ENCODE data around the gene ACTR2.

Gene ACTR2

DNA sequence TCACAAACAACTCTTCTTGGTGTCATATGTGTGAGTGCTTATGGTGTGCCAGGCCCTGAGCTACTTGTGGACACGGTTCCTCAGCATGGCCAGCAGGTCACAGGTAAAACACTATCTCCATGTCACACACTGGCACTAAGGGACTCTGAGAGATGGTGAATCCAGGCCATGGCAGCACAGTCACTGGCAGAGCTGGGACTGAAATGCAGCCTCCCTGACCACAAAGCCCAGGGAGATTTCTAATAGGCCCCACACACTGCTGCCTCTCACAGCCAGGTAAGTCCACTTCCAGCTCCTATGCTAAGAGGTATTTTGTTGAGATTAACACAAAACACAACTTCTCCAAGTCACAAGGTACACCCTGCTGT is 92.0 kb downstream of the ACTR2 start:
- Histone ChIP-seq H3K18ac (ENCODE audit: low read length) (peak overlapping the region; percentile 42), H3K4me2 (ENCODE audit: low read length) (no peak overlapping the region), H2AFZ (ENCODE audit: insufficient read depth, low read length, poor library complexity) (no peak overlapping the region), H3K4ac (ENCODE audit: low read depth, low read length) (no peak overlapping the region), H3K79me2 (ENCODE audit: control insufficient read depth, insufficient read depth, low read length, poor library complexity) (no peaks in the 10 kb centered on the region), H2BK5ac (ENCODE audit: low read depth, low read length, poor library complexity) (peak overlapping the region; percentile 34), H4K91ac (ENCODE audit: low read depth, low read length) (peak overlapping the region; percentile 59), H3K27ac (ENCODE audit: low read depth, low read length) (peak overlapping the region; percentile 54), H3K4me3 (ENCODE audit: low read depth, low read length) (no peak overlapping the region), H3K27me3 (ENCODE audit: insufficient read depth, low read length) (no peaks in the 10 kb centered on the region), H3K79me1 (ENCODE audit: low read length) (peaks cover 13% of the 10 kb centered on the region), H3K9ac (ENCODE audit: low read length) (no peak overlapping the region), H3K23ac (ENCODE audit: low read length) (no peak overlapping the region), H4K8ac (ENCODE audit: low read depth, low read length) (peak overlapping the region; percentile 13), H4K12ac (ENCODE audit: low read depth, low read length) (no peak overlapping the region), H3K14ac (ENCODE audit: low read length) (peak overlapping the region; percentile 2), H3K9me3 (ENCODE audit: insufficient read depth, low read depth, low read length) (no peaks in the 10 kb centered on the region), H2AK5ac (ENCODE audit: low read length) (no peak overlapping the region), H3K4me1 (ENCODE audit: control insufficient read depth in 1 of 2, insufficient read depth in 2 of 2, low read length in 2 of 2) (peaks cover 19 to 24% of the 10 kb centered on the region in 2 experiments), H2BK12ac (ENCODE audit: low read length) (peak overlapping the region; percentile 42), H2BK120ac (ENCODE audit: insufficient read depth, low read length, poor library complexity) (peak overlapping the region; percentile 5), H3K36me3 (ENCODE audit: control insufficient read depth in 1 of 2, insufficient read depth in 2 of 2, low read length in 2 of 2) (peaks cover 0 to 1% of the 10 kb centered on the region in 2 experiments)
- no peak for DNase-seq
- WGBS (ENCODE audit: extremely low coverage, insufficient coverage, insufficient read length): no CpG with 5 or more reads among the region's 1 CpG

DNA sequence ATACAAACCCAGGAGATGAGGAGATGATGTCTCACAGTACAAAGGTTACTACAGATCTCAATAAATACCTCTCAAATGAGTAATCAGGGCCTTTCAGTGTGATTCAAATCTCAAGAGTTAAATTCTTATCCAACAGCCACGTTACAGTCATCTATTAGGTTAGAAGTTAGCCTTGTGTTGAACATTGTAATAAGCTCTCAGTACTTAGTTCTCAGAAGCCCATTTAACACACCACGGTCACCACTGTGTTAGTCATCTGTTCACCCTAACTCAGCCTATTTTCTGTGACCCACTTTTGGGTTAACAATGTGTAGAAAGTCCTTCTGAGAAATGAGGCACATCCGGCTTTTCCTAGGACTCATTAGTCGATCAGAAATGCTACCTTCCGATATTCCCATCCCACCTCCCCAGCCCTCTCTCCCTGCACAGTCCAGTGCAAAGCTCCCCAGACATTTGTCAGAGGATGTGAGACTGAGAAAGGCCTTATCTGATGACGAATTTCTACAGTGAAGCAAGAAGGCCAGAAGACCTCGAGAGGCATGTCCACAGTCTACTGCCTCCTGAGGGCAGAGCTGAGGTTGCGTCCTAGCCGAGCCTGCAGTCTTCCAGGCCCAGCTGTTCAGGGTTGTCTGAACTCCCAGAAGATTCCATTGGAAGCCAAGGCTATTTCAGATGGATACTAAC is 92.6 kb downstream of the ACTR2 start:
- no peak overlapping the region for H3K4me3 ChIP-seq (ENCODE audit: low read depth, low read length)
- peak; percentile 60 to 69 for DNase-seq
- peaks cover 0 to under 1% of the 10 kb centered on the region in 2 experiments for H3K36me3 ChIP-seq (ENCODE audit: control insufficient read depth in 1 of 2, insufficient read depth in 2 of 2, low read length in 2 of 2)
- H2BK12ac ChIP-seq (ENCODE audit: low read length): peak overlapping the region; percentile 20
- no peak overlapping the region for H4K8ac ChIP-seq (ENCODE audit: low read depth, low read length)
- no peak overlapping the region for H4K12ac ChIP-seq (ENCODE audit: low read depth, low read length)
- H2AFZ ChIP-seq (ENCODE audit: insufficient read depth, low read length, poor library complexity): no peak overlapping the region
- H3K14ac ChIP-seq (ENCODE audit: low read length): no peak overlapping the region
- H3K27me3 ChIP-seq (ENCODE audit: insufficient read depth, low read length): no peaks in the 10 kb centered on the region
- no peaks in the 10 kb centered on the region for H3K9me3 ChIP-seq (ENCODE audit: insufficient read depth, low read depth, low read length)
- H3K9ac ChIP-seq (ENCODE audit: low read length): no peak overlapping the region
- no peaks in the 10 kb centered on the region for H3K79me2 ChIP-seq (ENCODE audit: control insufficient read depth, insufficient read depth, low read length, poor library complexity)
- no peak overlapping the region for H3K4me2 ChIP-seq (ENCODE audit: low read length)
- no peak overlapping the region for H2AK5ac ChIP-seq (ENCODE audit: low read length)
- no peak overlapping the region for H2BK120ac ChIP-seq (ENCODE audit: insufficient read depth, low read length, poor library complexity)
- no peak overlapping the region for H2BK5ac ChIP-seq (ENCODE audit: low read depth, low read length, poor library complexity)
- H3K4me1 ChIP-seq (ENCODE audit: control insufficient read depth in 1 of 2, insufficient read depth in 2 of 2, low read length in 2 of 2): peaks cover 19 to 21% of the 10 kb centered on the region in 2 experiments
- peak overlapping the region; percentile 66 for H3K27ac ChIP-seq (ENCODE audit: low read depth, low read length)
- WGBS (ENCODE audit: extremely low coverage, insufficient coverage, insufficient read length): no CpG with 5 or more reads among the region's 9 CpGs
- no peak overlapping the region for H4K91ac ChIP-seq (ENCODE audit: low read depth, low read length)
- H3K4ac ChIP-seq (ENCODE audit: low read depth, low read length): no peak overlapping the region
- no peak overlapping the region for H3K18ac ChIP-seq (ENCODE audit: low read length)
- no peak overlapping the region for H3K23ac ChIP-seq (ENCODE audit: low read length)
- peaks cover 13% of the 10 kb centered on the region for H3K79me1 ChIP-seq (ENCODE audit: low read length)
